Smooth muscle cell (in vitro differentiated cells): ENCODE data around the gene ARHGAP33. TPM values are rescaled to one million over a fixed set of nuclear protein-coding genes. Genes with fewer than 3 reads are reported as not detected.

Source experiments
- DNase-seq: peaks from one replicate; lab custom pipeline; 2025; ENCODE audit not compliant: unreplicated experiment; lab: John Stamatoyannopoulos, UW
- H2AFZ ChIP-seq: fragments of 200-600 bp; sonication (generic); 2 replicates; pipeline ENCODE4 v1.6.0; 2016; ENCODE audit warnings: antibody characterized with exemption, low read depth, mild to moderate bottlenecking
- H3F3A ChIP-seq: fragments of 200-600 bp; sonication (generic); 2 replicates; pipeline ENCODE4 v1.6.0; 2017; ENCODE audit warnings: antibody characterized with exemption, low read depth
- H3K27ac ChIP-seq: fragments of 200-600 bp; sonication (generic); 2 replicates; pipeline ENCODE4 v1.5.1; 2016; ENCODE audit warnings: low read depth, mild to moderate bottlenecking
- H3K27me3 ChIP-seq: fragments of 200-600 bp; sonication (generic); 2 replicates; pipeline ENCODE4 v1.6.1; 2016; ENCODE audit warnings: low read depth, mild to moderate bottlenecking
- H3K36me3 ChIP-seq: fragments of 200-600 bp; sonication (generic); 2 replicates; pipeline ENCODE4 v1.5.1; 2016; ENCODE audit warnings: low read depth
- H3K4me1 ChIP-seq: fragments of 200-600 bp; sonication (generic); 2 replicates; pipeline ENCODE4 v1.5.1; 2016; ENCODE audit warnings: low read depth
- H3K4me2 ChIP-seq: fragments of 200-600 bp; sonication (generic); 2 replicates; pipeline ENCODE4 v1.6.0; 2016; ENCODE audit warnings: mild to moderate bottlenecking
- H3K4me3 ChIP-seq: fragments of 200-600 bp; sonication (generic); 2 replicates; pipeline ENCODE4 v1.5.1; 2016; ENCODE audit warnings: mild to moderate bottlenecking
- H3K79me2 ChIP-seq: fragments of 200-600 bp; sonication (generic); 2 replicates; pipeline ENCODE4 v1.6.0; 2016; ENCODE audit warnings: low read depth, mild to moderate bottlenecking
- H3K9ac ChIP-seq: fragments of 200-600 bp; sonication (generic); 2 replicates; pipeline ENCODE4 v1.6.0; 2016; ENCODE audit warnings: low read depth
- H3K9me3 ChIP-seq: fragments of 200-600 bp; sonication (generic); replicated peaks from 2 replicates; pipeline ENCODE4 v1.5.1; 2016; ENCODE audit warnings: low read depth
- H4K20me1 ChIP-seq: fragments of 200-600 bp; sonication (generic); 2 replicates; pipeline ENCODE4 v1.6.0; 2016; ENCODE audit warnings: low read depth
- WGBS: methylation state at CpG from one replicate; pipeline ENCODE4 v1.1.7; 2016; ENCODE audit warnings: low lambda C conversion rate; 5-methylcytosine and 5-hydroxymethylcytosine counted together
- polyA plus RNA-seq: library from polyadenylated mRNA; unstranded; fragments of >200 nt; fragmentation: Nextera tagmentation; extraction: Ambion mirVana; gene quantifications from 2 replicates; pipeline ENCODE4 v1.2.1, GENCODE V29; 2016
- total RNA-seq: library from RNA; depleted of rRNA; stranded (reverse); fragments of >200 nt; gene quantifications from 2 replicates; pipeline ENCODE4 v1.2.3, GENCODE V29; 2014
- TF ChIP-seq, protein P1 (sequence below): fragments of 200-600 bp; sonication (generic); IDR thresholded peaks from 2 replicates; pipeline ENCODE4 v1.5.1; 2017; ENCODE audit warnings: borderline replicate concordance, mild to moderate bottlenecking, antibody characterized with exemption; ENCODE audit not compliant: insufficient read depth, poor library complexity, severe bottlenecking

Gene ARHGAP33
- total and polyA plus RNA-seq, 2 experiments from 2014 or later, result 5.3 to 5.7 TPM

- Histone ChIP-seq H3K4me1 (peaks cover 28% of the 10 kb centered on the region), H3K36me3 (no peaks in the 10 kb centered on the region), H3K4me3 (peak overlapping the region; percentile 69), H3F3A (peaks cover 27% of the 10 kb centered on the region), H3K79me2 (peaks cover 26% of the 10 kb centered on the region), H3K4me2 (peak overlapping the region; percentile 86), H3K27me3 (no peaks in the 10 kb centered on the region), H4K20me1 (peaks cover 19% of the 10 kb centered on the region), H3K9me3 (no peaks in the 10 kb centered on the region), H3K27ac (peak overlapping the region; percentile 99), H2AFZ (no peak overlapping the region), H3K9ac (peak overlapping the region; percentile 91)
- TF ChIP-seq, protein P1, sequence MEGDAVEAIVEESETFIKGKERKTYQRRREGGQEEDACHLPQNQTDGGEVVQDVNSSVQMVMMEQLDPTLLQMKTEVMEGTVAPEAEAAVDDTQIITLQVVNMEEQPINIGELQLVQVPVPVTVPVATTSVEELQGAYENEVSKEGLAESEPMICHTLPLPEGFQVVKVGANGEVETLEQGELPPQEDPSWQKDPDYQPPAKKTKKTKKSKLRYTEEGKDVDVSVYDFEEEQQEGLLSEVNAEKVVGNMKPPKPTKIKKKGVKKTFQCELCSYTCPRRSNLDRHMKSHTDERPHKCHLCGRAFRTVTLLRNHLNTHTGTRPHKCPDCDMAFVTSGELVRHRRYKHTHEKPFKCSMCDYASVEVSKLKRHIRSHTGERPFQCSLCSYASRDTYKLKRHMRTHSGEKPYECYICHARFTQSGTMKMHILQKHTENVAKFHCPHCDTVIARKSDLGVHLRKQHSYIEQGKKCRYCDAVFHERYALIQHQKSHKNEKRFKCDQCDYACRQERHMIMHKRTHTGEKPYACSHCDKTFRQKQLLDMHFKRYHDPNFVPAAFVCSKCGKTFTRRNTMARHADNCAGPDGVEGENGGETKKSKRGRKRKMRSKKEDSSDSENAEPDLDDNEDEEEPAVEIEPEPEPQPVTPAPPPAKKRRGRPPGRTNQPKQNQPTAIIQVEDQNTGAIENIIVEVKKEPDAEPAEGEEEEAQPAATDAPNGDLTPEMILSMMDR, result no peak
- no peak for DNase-seq
- 79% methylated on average over 13 of the region's 13 CpGs for WGBS
These were observed 20.8 kb upstream of the ARHGAP33 start for GRCh38 chr19:35754370-35755130.

- peak overlapping the region; percentile 99 for H3K27ac ChIP-seq
- peaks cover 32% of the 10 kb centered on the region for H3K79me2 ChIP-seq
- peak overlapping the region; percentile 69 for H3K4me3 ChIP-seq
- no peaks in the 10 kb centered on the region for H3K27me3 ChIP-seq
- TF ChIP-seq, protein P1, result no peak
- H3F3A ChIP-seq, result peaks cover 27% of the 10 kb centered on the region
- H3K4me1 ChIP-seq, result peaks cover 28% of the 10 kb centered on the region
- no peaks in the 10 kb centered on the region for H3K9me3 ChIP-seq
- peak overlapping the region; percentile 86 for H3K4me2 ChIP-seq
- no peak overlapping the region for H2AFZ ChIP-seq
- peaks cover 23% of the 10 kb centered on the region for H4K20me1 ChIP-seq
- no peak for DNase-seq
- peak overlapping the region; percentile 91 for H3K9ac ChIP-seq
- 38% methylated on average over 16 of the region's 17 CpGs for WGBS
- H3K36me3 ChIP-seq, result no peaks in the 10 kb centered on the region
These were observed 20.2 kb upstream of the ARHGAP33 start for GRCh38 chr19:35755131-35755549.

- peak overlapping the region; percentile 91 for H3K9ac ChIP-seq
- H3K4me1 ChIP-seq, result peaks cover 28% of the 10 kb centered on the region
- H3K79me2 ChIP-seq, result peaks cover 33% of the 10 kb centered on the region
- H3F3A ChIP-seq, result peaks cover 27% of the 10 kb centered on the region
- peak overlapping the region; percentile 99 for H3K27ac ChIP-seq
- peaks cover 23% of the 10 kb centered on the region for H4K20me1 ChIP-seq
- H3K4me3 ChIP-seq, result peak overlapping the region; percentile 69
- TF ChIP-seq, protein P1, result no peak
- WGBS, result 20% methylated on average over 34 of the region's 74 CpGs
- H3K36me3 ChIP-seq, result peaks cover under 1% of the 10 kb centered on the region
- no peaks in the 10 kb centered on the region for H3K9me3 ChIP-seq
- H3K4me2 ChIP-seq, result peak overlapping the region; percentile 86
- no peaks in the 10 kb centered on the region for H3K27me3 ChIP-seq
- H2AFZ ChIP-seq, result no peak overlapping the region
- DNase-seq, result peak; percentile 41
These were observed 19.6 kb upstream of the ARHGAP33 start for GRCh38 chr19:35755550-35756376.
